ENCODE data around the gene MEIOC.

Gene MEIOC

DNA sequence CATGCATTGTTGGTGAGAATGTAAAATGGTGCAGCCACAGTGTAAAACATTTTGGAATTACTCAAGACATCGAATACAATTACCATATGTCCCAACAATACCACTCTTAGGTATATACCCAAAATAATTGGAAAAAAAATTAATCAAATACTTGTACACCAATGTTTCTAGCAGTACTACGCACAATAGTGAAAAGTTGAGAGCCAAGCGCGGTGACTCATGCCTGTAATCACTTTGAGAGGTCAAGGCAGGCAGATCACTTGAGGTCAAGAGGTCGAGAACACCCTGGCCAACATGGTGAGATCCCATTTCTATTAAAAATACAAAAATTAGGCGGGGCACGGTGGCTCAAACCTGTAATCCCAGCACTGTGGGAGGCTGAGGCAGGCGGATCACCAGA is 3.5 kb upstream of the MEIOC start:
- Histone ChIP-seq H3K4me1 (no peaks in the 10 kb centered on the region), H3K79me2 (no peaks in the 10 kb centered on the region), H3K9me3 (ENCODE audit: control insufficient read depth, low read length) (no peaks in the 10 kb centered on the region), H3K4me3 (ENCODE audit: low read depth, low read length) (no peak overlapping the region), H2AFZ (no peak overlapping the region), H3K27ac (no peak overlapping the region), H3K4me2 (ENCODE audit: low read length) (no peak overlapping the region), H3K27me3 (ENCODE audit: control insufficient read depth, insufficient read depth, low read length) (peaks cover 3% of the 10 kb centered on the region), H3K9ac (no peak overlapping the region), H3K36me3 (ENCODE audit: control insufficient read depth, insufficient read depth, low read length) (no peaks in the 10 kb centered on the region)
- TF ChIP-seq, protein P1, sequence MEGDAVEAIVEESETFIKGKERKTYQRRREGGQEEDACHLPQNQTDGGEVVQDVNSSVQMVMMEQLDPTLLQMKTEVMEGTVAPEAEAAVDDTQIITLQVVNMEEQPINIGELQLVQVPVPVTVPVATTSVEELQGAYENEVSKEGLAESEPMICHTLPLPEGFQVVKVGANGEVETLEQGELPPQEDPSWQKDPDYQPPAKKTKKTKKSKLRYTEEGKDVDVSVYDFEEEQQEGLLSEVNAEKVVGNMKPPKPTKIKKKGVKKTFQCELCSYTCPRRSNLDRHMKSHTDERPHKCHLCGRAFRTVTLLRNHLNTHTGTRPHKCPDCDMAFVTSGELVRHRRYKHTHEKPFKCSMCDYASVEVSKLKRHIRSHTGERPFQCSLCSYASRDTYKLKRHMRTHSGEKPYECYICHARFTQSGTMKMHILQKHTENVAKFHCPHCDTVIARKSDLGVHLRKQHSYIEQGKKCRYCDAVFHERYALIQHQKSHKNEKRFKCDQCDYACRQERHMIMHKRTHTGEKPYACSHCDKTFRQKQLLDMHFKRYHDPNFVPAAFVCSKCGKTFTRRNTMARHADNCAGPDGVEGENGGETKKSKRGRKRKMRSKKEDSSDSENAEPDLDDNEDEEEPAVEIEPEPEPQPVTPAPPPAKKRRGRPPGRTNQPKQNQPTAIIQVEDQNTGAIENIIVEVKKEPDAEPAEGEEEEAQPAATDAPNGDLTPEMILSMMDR (IDR thresholded peaks at IDR 0.05) = no peak

DNA sequence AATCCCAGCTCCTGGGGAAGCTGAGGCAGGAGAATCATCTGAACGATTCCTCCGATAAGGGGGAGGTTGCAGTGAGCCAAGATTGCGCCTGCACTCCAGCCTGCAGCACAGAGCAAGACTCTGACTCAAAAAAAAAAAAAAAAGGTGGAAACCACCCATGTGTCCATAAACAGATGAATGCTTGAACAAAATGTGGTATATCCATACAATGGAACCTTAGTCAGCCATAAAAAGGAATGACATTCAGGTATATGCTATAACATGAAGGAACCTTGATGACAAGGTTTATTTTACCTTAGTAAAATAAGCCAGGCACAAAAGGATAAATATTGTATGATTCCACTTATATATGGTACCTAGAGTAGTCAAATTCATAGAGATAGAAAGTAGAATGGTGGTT is 2.9 kb upstream of the MEIOC start:
- Histone ChIP-seq H3K36me3 (ENCODE audit: control insufficient read depth, insufficient read depth, low read length) (no peaks in the 10 kb centered on the region), H2AFZ (no peak overlapping the region), H3K9ac (no peak overlapping the region), H3K4me1 (no peaks in the 10 kb centered on the region), H3K4me2 (ENCODE audit: low read length) (no peak overlapping the region), H3K79me2 (no peaks in the 10 kb centered on the region), H3K9me3 (ENCODE audit: control insufficient read depth, low read length) (no peaks in the 10 kb centered on the region), H3K27me3 (ENCODE audit: control insufficient read depth, insufficient read depth, low read length) (peaks cover 3% of the 10 kb centered on the region), H3K4me3 (ENCODE audit: low read depth, low read length) (no peak overlapping the region), H3K27ac (no peak overlapping the region)
- TF ChIP-seq, protein P1 (IDR thresholded peaks at IDR 0.05) = no peak

DNA sequence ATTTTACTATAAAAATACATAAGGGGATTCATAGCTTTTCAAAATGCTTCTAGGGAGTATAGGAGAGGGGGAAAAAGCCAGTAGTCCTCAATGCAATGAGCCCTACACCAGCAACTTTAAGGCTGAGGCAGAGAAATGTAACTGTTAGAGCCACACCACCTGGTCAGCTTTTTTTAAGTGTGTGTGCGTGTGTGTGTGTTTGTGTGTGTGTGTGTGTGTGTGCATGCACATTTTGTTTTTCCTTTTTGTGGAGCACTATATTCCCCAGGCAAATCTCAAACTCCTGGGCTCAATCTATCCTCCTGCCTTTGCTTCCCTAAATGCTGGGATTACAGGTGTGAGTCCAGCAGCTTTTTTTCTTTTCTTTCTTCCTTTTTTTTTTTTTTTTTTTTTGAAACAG is 2.3 kb upstream of the MEIOC start:
- no peak overlapping the region for H2AFZ ChIP-seq
- H3K4me2 ChIP-seq (ENCODE audit: low read length) = no peak overlapping the region
- no peaks in the 10 kb centered on the region for H3K79me2 ChIP-seq
- TF ChIP-seq, protein P1 (IDR thresholded peaks at IDR 0.05) = no peak
- no peak overlapping the region for H3K27ac ChIP-seq
- H3K4me1 ChIP-seq = no peaks in the 10 kb centered on the region
- peaks cover 3% of the 10 kb centered on the region for H3K27me3 ChIP-seq (ENCODE audit: control insufficient read depth, insufficient read depth, low read length)
- no peak overlapping the region for H3K4me3 ChIP-seq (ENCODE audit: low read depth, low read length)
- no peaks in the 10 kb centered on the region for H3K36me3 ChIP-seq (ENCODE audit: control insufficient read depth, insufficient read depth, low read length)
- H3K9ac ChIP-seq = no peak overlapping the region
- H3K9me3 ChIP-seq (ENCODE audit: control insufficient read depth, low read length) = no peaks in the 10 kb centered on the region

DNA sequence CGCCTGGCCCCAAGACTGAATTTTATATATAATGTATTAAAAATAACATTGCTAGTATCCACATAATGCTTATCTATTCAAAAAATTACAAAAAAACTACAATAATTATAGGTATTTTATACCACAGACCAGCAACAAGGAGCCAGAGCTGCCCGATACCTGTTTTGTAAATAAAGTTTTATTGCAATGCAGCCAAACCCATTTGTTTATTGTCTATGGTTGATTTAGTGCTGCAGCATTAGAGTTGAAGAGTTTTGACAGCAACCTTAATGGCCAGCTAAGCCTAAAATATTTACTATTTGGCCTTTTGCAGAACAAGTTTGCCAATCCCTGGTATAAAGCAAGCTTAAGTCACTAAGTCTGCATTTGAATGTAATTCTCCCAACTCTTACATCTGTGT is 5.6 kb downstream of the MEIOC start:
- Histone ChIP-seq H3K36me3 (ENCODE audit: control insufficient read depth, insufficient read depth, low read length) (no peaks in the 10 kb centered on the region), H3K4me2 (ENCODE audit: low read length) (no peak overlapping the region), H2AFZ (no peak overlapping the region), H3K9ac (no peak overlapping the region), H3K4me1 (no peaks in the 10 kb centered on the region), H3K27ac (no peak overlapping the region), H3K27me3 (ENCODE audit: control insufficient read depth, insufficient read depth, low read length) (peaks cover 3% of the 10 kb centered on the region), H3K4me3 (ENCODE audit: low read depth, low read length) (no peak overlapping the region), H3K9me3 (ENCODE audit: control insufficient read depth, low read length) (no peaks in the 10 kb centered on the region), H3K79me2 (no peaks in the 10 kb centered on the region)
- TF ChIP-seq, protein P1 (IDR thresholded peaks at IDR 0.05) = no peak

DNA sequence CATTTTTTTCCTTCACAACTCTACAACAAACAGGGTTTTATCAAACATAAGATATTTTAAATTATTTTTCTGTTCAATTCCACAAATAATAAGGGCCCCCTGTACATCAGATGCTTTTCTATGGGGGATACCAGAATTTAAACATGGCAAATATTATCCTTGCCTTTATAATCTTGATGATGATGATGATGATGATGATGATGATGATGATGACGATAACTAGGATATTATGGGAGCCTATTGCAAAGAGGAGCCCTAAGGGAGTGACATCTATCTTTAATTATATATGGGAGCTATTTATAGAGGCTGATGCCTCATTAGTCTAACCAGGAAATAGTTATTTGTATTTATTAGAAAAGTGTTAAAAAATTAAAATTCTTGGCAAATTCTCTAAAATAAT is 6.8 kb downstream of the MEIOC start:
- no peak overlapping the region for H2AFZ ChIP-seq
- H3K9ac ChIP-seq = no peak overlapping the region
- no peak overlapping the region for H3K27ac ChIP-seq
- no peaks in the 10 kb centered on the region for H3K36me3 ChIP-seq (ENCODE audit: control insufficient read depth, insufficient read depth, low read length)
- H3K79me2 ChIP-seq = no peaks in the 10 kb centered on the region
- no peak overlapping the region for H3K4me3 ChIP-seq (ENCODE audit: low read depth, low read length)
- H3K9me3 ChIP-seq (ENCODE audit: control insufficient read depth, low read length) = no peaks in the 10 kb centered on the region
- TF ChIP-seq, protein P1 (IDR thresholded peaks at IDR 0.05) = no peak
- H3K4me2 ChIP-seq (ENCODE audit: low read length) = no peak overlapping the region
- H3K27me3 ChIP-seq (ENCODE audit: control insufficient read depth, insufficient read depth, low read length) = no peaks in the 10 kb centered on the region
- no peaks in the 10 kb centered on the region for H3K4me1 ChIP-seq
